ENCODE measurements around the gene CLIC5.

Gene CLIC5

DNA sequence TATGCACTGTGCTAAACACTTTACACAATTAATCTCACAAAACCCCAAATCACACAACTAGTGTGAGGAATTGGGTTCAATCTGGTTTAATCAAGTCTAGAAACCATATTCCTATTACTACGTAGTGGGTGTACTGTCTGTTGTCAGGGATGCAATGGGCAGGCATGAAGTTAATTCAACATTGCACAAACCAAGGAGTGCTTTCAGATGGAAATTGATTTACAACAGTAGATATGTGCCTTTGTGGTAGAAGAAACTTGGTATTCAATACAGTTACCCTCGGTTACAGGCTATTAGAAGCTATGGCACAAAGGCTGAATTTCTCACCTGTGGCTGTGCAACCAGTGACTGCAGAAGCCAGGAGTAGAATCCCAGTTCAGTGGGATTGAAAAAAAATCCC, 157.8 kb downstream of the CLIC5 start:
- Histone ChIP-seq H3K79me2 (ENCODE audit: insufficient read depth, low read depth) (no peaks in the 10 kb centered on the region), H3K4me2 (no peak overlapping the region), H3K27ac (no peak overlapping the region), H2AFZ (ENCODE audit: low read depth) (no peak overlapping the region), H3K4me1 (ENCODE audit: low read depth, poor library complexity, severe bottlenecking) (no peaks in the 10 kb centered on the region), H3K9ac (no peak overlapping the region), H3K27me3 (ENCODE audit: insufficient read depth, low read depth) (no peaks in the 10 kb centered on the region), H3K4me3 (IDR thresholded peaks at IDR 0.05; ENCODE audit: insufficient read depth, low read depth, low read length) (no peak overlapping the region), H3K36me3 (ENCODE audit: insufficient read depth) (no peaks in the 10 kb centered on the region), H4K20me1 (ENCODE audit: insufficient read depth) (no peaks in the 10 kb centered on the region)
- TF ChIP-seq, protein P1, sequence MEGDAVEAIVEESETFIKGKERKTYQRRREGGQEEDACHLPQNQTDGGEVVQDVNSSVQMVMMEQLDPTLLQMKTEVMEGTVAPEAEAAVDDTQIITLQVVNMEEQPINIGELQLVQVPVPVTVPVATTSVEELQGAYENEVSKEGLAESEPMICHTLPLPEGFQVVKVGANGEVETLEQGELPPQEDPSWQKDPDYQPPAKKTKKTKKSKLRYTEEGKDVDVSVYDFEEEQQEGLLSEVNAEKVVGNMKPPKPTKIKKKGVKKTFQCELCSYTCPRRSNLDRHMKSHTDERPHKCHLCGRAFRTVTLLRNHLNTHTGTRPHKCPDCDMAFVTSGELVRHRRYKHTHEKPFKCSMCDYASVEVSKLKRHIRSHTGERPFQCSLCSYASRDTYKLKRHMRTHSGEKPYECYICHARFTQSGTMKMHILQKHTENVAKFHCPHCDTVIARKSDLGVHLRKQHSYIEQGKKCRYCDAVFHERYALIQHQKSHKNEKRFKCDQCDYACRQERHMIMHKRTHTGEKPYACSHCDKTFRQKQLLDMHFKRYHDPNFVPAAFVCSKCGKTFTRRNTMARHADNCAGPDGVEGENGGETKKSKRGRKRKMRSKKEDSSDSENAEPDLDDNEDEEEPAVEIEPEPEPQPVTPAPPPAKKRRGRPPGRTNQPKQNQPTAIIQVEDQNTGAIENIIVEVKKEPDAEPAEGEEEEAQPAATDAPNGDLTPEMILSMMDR (conservative IDR thresholded peaks at IDR 0.05; ENCODE audit: low read depth, low read length) = no peak

DNA sequence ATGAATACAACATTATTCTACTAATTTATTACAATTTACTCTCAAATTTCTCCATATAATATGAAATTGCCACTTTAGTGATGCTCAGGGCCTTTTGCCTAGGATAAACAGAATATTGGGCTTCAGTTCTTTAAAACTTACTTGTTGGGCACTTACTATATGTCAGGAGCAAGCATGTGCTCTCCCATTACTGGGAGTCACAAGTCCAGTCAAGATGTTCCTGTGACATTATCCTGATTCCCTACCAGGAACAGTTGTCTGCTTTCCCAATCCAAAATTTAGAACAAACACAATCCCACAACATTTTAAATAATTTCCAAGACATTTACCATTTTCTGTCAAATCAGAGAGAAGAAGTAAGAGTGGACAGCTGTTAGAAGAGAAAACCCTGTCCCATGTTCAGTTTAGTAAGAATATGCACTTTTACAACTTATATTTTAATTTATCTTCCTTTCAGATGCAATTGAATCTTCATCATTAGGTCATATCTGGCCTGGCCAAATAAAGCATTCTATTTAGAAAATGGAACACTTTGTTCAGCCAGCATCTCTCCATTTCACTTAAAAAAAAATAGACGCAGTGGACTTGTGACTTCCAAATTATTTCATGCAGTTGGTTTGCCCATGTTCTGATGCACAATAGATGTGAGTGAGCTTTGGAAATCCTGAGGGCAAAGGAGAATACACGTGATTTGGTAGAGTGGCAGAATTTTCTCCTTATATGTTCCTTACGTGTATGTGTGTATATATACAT, 159.8 kb downstream of the CLIC5 start:
- Histone ChIP-seq H3K79me2 (ENCODE audit: insufficient read depth, low read depth) (no peaks in the 10 kb centered on the region), H3K4me3 (IDR thresholded peaks at IDR 0.05; ENCODE audit: insufficient read depth, low read depth, low read length) (no peak overlapping the region), H2AFZ (ENCODE audit: low read depth) (no peak overlapping the region), H3K9ac (no peak overlapping the region), H3K4me1 (ENCODE audit: low read depth, poor library complexity, severe bottlenecking) (peaks cover 5% of the 10 kb centered on the region), H3K36me3 (ENCODE audit: insufficient read depth) (no peaks in the 10 kb centered on the region), H3K27me3 (ENCODE audit: insufficient read depth, low read depth) (no peaks in the 10 kb centered on the region), H4K20me1 (ENCODE audit: insufficient read depth) (no peaks in the 10 kb centered on the region), H3K4me2 (no peak overlapping the region), H3K27ac (no peak overlapping the region)
- TF ChIP-seq, protein P1 (conservative IDR thresholded peaks at IDR 0.05; ENCODE audit: low read depth, low read length) = no peak

DNA sequence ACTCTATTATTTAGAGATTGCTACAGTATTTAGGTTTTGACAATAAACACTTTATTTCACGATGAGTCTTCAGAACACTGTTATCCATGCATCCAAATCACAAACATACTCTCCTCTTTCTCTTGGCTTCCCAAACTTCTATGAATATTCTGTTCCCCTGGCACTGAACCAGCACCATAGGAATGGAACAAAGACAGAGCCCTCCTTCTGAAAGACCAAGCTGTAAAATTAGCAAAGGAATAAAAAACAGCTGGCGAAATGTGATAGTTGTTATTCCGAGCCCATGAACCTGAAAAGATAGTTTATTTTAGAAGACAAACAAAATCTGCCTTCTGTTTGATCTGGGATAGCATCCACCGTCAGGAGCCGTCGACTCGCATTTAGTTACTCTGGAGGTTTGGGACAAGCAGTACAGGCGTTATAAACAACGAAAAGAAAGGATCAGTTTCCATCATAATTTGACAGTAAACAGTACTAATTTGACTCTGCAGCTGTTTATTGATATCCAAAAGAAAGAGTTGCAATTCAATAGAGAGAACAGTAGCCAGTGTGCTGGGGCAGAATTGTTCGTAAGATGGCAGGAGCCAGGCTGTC, 161.4 kb downstream of the CLIC5 start:
- Histone ChIP-seq H3K4me1 (ENCODE audit: low read depth, poor library complexity, severe bottlenecking) (peaks cover 12% of the 10 kb centered on the region), H3K36me3 (ENCODE audit: insufficient read depth) (no peaks in the 10 kb centered on the region), H3K79me2 (ENCODE audit: insufficient read depth, low read depth) (no peaks in the 10 kb centered on the region), H3K4me3 (IDR thresholded peaks at IDR 0.05; ENCODE audit: insufficient read depth, low read depth, low read length) (no peak overlapping the region), H3K27me3 (ENCODE audit: insufficient read depth, low read depth) (no peaks in the 10 kb centered on the region), H3K4me2 (no peak overlapping the region), H2AFZ (ENCODE audit: low read depth) (no peak overlapping the region), H4K20me1 (ENCODE audit: insufficient read depth) (no peaks in the 10 kb centered on the region), H3K9ac (no peak overlapping the region), H3K27ac (no peak overlapping the region)
- TF ChIP-seq, protein P1 (conservative IDR thresholded peaks at IDR 0.05; ENCODE audit: low read depth, low read length) = no peak

DNA sequence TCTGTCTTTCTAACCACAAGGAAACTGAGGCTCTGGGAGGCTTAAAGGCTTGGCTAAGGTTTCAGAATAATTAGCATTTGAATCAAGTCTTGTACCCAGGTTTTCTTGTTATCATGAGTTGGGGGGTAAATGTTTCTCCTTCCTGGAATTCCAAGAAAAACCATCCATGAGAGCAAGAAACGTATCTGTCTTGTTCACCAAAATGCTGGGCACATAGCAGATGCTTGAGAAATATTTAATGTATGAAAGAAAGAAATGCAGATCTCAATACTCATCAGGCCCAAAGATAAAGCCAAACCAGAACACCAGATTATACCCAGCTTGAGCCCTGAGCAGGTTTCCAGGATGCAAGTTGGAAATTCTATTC, 164.6 kb downstream of the CLIC5 start:
- H3K4me3 ChIP-seq (IDR thresholded peaks at IDR 0.05; ENCODE audit: insufficient read depth, low read depth, low read length) = no peak overlapping the region
- H3K79me2 ChIP-seq (ENCODE audit: insufficient read depth, low read depth) = no peaks in the 10 kb centered on the region
- no peak overlapping the region for H2AFZ ChIP-seq (ENCODE audit: low read depth)
- no peak overlapping the region for H3K4me2 ChIP-seq
- no peaks in the 10 kb centered on the region for H4K20me1 ChIP-seq (ENCODE audit: insufficient read depth)
- H3K36me3 ChIP-seq (ENCODE audit: insufficient read depth) = no peaks in the 10 kb centered on the region
- H3K27ac ChIP-seq = no peak overlapping the region
- no peaks in the 10 kb centered on the region for H3K27me3 ChIP-seq (ENCODE audit: insufficient read depth, low read depth)
- TF ChIP-seq, protein P1 (conservative IDR thresholded peaks at IDR 0.05; ENCODE audit: low read depth, low read length) = no peak
- peaks cover 12% of the 10 kb centered on the region for H3K4me1 ChIP-seq (ENCODE audit: low read depth, poor library complexity, severe bottlenecking)
- no peak overlapping the region for H3K9ac ChIP-seq
